Neural progenitor cell (in vitro differentiated cells): ENCODE measurements around the gene ITPR1.

Source experiments
- EZH2 ChIP-seq: fragments of 200-600 bp; sonication (generic); IDR thresholded peaks from 2 replicates; pipeline ENCODE4 v1.6.1; 2017; ENCODE audit warnings: antibody characterized with exemption, mild to moderate bottlenecking, moderate library complexity
- TF ChIP-seq, protein P1 (sequence below): fragments of 200-600 bp; sonication (generic); IDR thresholded peaks from 2 replicates; pipeline ENCODE4 v1.5.1; 2017; ENCODE audit warnings: antibody characterized with exemption, mild to moderate bottlenecking

DNA sequence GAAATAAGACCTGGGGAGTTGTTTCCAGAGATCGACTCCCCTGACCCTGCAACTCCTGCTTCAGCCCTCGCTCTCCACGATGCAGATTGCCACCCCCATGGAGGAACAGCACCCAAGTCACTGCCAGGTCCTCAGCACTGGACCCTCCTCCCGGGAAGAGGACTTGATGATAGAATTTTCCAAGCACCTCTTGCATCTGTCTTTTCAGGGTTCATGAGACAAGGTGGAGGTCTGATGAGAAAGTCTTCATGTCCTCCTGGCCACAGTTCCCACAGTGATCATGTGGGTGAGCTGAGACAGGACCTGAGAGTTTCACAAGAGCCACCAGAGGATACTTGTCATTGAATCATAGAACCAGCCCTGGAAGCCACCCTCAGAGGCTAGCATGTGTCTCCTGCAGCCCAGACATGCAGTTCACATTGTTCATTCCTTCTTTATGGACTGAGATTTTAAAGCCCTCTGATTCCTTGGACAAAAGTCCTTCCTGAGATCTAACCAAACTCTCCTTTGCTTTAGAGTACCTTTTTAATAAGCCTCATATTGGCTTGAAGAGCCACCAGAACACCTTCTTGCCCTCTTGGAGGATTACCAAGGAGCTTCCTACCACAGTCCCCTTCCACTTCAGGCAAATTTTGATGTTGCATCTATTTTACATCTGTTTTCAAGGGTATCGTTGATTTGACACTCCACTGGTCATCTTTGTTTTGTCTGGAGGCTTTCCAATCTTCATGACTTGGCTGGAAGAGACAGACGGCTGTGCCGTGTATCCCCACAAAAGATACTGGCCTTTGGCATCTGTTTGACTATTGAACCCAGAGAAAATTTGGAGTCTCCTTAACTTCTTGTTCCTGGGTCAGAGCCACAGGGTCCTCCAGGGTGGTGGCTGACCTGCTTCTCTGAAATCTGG is 261.3 kb downstream of the ITPR1 start:
- TF ChIP-seq EZH2 = no peak
- TF ChIP-seq, protein P1, sequence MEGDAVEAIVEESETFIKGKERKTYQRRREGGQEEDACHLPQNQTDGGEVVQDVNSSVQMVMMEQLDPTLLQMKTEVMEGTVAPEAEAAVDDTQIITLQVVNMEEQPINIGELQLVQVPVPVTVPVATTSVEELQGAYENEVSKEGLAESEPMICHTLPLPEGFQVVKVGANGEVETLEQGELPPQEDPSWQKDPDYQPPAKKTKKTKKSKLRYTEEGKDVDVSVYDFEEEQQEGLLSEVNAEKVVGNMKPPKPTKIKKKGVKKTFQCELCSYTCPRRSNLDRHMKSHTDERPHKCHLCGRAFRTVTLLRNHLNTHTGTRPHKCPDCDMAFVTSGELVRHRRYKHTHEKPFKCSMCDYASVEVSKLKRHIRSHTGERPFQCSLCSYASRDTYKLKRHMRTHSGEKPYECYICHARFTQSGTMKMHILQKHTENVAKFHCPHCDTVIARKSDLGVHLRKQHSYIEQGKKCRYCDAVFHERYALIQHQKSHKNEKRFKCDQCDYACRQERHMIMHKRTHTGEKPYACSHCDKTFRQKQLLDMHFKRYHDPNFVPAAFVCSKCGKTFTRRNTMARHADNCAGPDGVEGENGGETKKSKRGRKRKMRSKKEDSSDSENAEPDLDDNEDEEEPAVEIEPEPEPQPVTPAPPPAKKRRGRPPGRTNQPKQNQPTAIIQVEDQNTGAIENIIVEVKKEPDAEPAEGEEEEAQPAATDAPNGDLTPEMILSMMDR = no peak
